Erythroblast (primary cell): ENCODE data around the gene MACROD2.

Experiments used
- GATA1 ChIP-seq: IDR thresholded peaks from 2 replicates; pipeline ENCODE4 v1.6.1; 2011; ENCODE audit warnings: low read depth, mild to moderate bottlenecking, control low read depth, low read length, moderate library complexity
- POLR2A ChIP-seq: IDR thresholded peaks from 2 replicates; pipeline ENCODE4 v1.6.1; 2011; ENCODE audit warnings: mild to moderate bottlenecking, low read length

DNA sequence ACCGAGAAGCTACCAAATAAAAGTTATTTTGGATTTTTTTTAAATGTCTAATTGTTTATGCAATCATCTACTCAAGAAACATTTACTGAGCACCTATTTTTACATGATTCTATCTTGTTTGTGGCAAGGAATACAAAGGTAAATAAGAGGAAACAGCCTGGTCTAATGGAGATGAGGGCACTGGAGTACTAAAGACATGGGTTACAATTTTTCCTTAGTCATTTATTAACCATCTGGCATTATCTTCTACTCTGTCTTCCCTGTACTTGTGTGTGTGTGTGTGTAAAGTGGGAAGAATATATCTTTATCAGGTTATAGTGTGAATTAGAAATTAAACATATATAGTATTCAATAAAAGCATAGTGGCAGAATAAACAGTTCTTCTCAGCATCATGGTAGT lies 797.6 kb downstream of the MACROD2 start:
- TF ChIP-seq POLR2A (no peak), GATA1 (no peak)
